Measurements from ENCODE around the gene ZDHHC8. TPM values are rescaled to one million over a fixed set of nuclear protein-coding genes. Genes with fewer than 3 reads are reported as not detected.

The ZDHHC8 gene
- total RNA-seq, 2 donors from 2014 or later = 20.0 to 21.4 TPM

DNA sequence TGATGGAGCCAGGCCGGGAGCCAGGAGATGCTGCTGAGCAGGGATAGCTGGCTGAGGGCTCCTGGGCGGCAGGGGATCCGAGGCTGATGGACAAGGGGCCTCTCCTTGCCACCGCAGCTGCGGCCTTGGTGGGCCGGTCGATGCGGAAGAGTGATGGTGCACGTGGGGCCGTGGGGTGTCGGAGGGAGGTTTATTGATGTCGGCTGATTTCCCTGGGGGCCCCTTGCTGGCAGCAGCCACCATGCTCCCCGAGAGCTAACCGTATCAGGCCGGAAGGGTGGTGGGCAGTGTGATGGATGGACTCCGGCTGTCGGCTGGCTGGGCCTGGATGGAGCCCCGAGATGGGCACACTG, 50.3 kb downstream of the ZDHHC8 start:
- WGBS, 2 donors = 78 to 91% methylated on average over 13 to 17 of the region's 18 CpGs
- no peaks in the 10 kb centered on the region for H3K27me3 ChIP-seq
- H3K36me3 ChIP-seq (replicated peaks in 1 of 2; ENCODE audit: insufficient read depth in 1 of 2, low read depth in 2 of 2) = no peaks in the 10 kb centered on the region
- no peaks in the 10 kb centered on the region for H3K9me3 ChIP-seq
- intact Hi-C loops (cut with DNase I) = no loop called here
- TF ChIP-seq POLR2A (IDR thresholded peaks at IDR 0.05) = no peak
- TF ChIP-seq, protein P1, sequence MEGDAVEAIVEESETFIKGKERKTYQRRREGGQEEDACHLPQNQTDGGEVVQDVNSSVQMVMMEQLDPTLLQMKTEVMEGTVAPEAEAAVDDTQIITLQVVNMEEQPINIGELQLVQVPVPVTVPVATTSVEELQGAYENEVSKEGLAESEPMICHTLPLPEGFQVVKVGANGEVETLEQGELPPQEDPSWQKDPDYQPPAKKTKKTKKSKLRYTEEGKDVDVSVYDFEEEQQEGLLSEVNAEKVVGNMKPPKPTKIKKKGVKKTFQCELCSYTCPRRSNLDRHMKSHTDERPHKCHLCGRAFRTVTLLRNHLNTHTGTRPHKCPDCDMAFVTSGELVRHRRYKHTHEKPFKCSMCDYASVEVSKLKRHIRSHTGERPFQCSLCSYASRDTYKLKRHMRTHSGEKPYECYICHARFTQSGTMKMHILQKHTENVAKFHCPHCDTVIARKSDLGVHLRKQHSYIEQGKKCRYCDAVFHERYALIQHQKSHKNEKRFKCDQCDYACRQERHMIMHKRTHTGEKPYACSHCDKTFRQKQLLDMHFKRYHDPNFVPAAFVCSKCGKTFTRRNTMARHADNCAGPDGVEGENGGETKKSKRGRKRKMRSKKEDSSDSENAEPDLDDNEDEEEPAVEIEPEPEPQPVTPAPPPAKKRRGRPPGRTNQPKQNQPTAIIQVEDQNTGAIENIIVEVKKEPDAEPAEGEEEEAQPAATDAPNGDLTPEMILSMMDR (IDR thresholded peaks at IDR 0.05) = no peak
- ATAC-seq (no peak), DNase-seq (no peak)
- no peaks in the 10 kb centered on the region for H3K4me1 ChIP-seq
- no peak overlapping the region for H3K4me3 ChIP-seq
- no peak overlapping the region for H3K27ac ChIP-seq

DNA sequence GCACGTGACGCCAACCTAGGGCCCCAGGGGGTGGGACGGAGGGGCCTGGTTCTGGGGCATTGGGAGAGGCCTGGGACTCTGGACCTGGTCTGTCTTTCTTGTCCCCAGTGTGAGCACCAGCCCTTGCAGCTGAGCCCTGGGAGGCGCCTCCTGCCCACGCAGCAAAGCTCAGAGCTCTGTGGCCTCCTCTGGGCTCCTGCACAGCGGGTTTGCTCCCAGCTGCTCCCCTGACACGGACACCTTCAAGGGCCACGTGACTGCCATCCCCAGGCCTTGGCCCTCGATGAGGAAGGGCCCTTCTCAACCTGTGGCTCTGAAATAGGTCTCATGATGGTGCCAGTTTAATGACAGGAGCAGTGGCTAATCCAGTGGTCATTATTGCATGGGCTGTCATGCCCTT, 50.8 kb downstream of the ZDHHC8 start:
- H3K9me3 ChIP-seq = no peaks in the 10 kb centered on the region
- intact Hi-C loops (cut with DNase I) = no loop called here
- H3K4me3 ChIP-seq = no peak overlapping the region
- no peak overlapping the region for H3K27ac ChIP-seq
- no peaks in the 10 kb centered on the region for H3K36me3 ChIP-seq (replicated peaks in 1 of 2; ENCODE audit: insufficient read depth in 1 of 2, low read depth in 2 of 2)
- no peak for TF ChIP-seq POLR2A (IDR thresholded peaks at IDR 0.05)
- TF ChIP-seq, protein P1 (IDR thresholded peaks at IDR 0.05) = no peak
- no peak for ATAC-seq
- no peaks in the 10 kb centered on the region for H3K4me1 ChIP-seq
- H3K27me3 ChIP-seq = no peaks in the 10 kb centered on the region
- DNase-seq = no peak
- 77 to 90% methylated on average over 2 to 9 of the region's 9 CpGs for WGBS, 2 donors

DNA sequence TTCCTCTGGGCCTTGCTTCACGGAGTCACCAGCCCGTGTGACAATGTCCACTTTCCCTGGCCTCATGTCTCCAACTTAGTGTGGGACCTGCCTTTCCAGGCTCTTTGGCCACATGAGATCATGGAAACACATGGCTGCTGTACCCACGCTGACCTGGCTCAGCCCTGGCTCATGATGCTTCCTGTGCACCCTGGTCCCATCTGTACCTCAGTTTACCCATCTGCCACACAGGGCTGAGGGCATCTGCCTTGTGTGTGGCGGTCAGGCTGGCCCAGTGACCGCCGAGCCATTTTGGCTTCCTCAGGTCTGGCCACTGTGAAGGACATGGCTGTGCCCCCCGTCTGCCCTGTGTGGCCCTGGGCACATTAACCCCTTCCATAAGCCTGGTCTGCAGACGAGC, 51.5 kb downstream of the ZDHHC8 start:
- no peak for DNase-seq
- WGBS, 2 donors = 82 to 83% methylated on average over 6 to 8 of the region's 8 CpGs
- Histone ChIP-seq H3K9me3 (no peaks in the 10 kb centered on the region), H3K36me3 (replicated peaks in 1 of 2; ENCODE audit: insufficient read depth in 1 of 2, low read depth in 2 of 2) (no peaks in the 10 kb centered on the region), H3K4me3 (no peak overlapping the region), H3K27ac (no peak overlapping the region), H3K4me1 (no peaks in the 10 kb centered on the region), H3K27me3 (no peaks in the 10 kb centered on the region)
- ATAC-seq = no peak
- intact Hi-C loops (cut with DNase I) = no loop called here
- TF ChIP-seq, protein P1 (IDR thresholded peaks at IDR 0.05) = no peak
- TF ChIP-seq POLR2A (IDR thresholded peaks at IDR 0.05) = no peak

DNA sequence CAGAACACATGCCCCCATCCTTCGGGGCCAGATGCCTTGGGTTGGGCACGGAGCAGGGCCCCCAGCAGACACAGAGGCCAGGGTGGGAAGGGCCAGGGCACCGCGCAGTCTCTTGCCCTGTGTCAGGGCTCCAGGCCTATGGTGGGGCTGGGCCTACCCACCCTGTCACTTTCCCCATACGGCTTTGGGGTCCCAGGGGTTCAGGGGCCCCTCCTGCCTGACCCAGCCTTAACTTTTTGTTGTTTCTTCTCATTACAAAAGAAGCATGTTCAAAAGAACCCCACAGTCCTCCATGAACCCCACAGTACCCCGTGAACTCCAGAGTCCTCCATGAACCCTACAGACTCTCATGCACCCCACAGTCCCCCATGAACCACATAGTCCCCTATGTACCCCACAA, 52.2 kb downstream of the ZDHHC8 start:
- WGBS, 2 donors = 80 to 85% methylated on average over 2 to 6 of the region's 6 CpGs
- Histone ChIP-seq H3K9me3 (no peaks in the 10 kb centered on the region), H3K36me3 (replicated peaks in 1 of 2; ENCODE audit: insufficient read depth in 1 of 2, low read depth in 2 of 2) (no peaks in the 10 kb centered on the region), H3K27ac (no peak overlapping the region), H3K4me3 (no peak overlapping the region), H3K4me1 (no peaks in the 10 kb centered on the region), H3K27me3 (no peaks in the 10 kb centered on the region)
- DNase-seq (no peak), ATAC-seq (no peak)
- intact Hi-C loops (cut with DNase I) = no loop called here
- TF ChIP-seq, protein P1 (IDR thresholded peaks at IDR 0.05) = no peak
- TF ChIP-seq POLR2A (IDR thresholded peaks at IDR 0.05) = no peak

DNA sequence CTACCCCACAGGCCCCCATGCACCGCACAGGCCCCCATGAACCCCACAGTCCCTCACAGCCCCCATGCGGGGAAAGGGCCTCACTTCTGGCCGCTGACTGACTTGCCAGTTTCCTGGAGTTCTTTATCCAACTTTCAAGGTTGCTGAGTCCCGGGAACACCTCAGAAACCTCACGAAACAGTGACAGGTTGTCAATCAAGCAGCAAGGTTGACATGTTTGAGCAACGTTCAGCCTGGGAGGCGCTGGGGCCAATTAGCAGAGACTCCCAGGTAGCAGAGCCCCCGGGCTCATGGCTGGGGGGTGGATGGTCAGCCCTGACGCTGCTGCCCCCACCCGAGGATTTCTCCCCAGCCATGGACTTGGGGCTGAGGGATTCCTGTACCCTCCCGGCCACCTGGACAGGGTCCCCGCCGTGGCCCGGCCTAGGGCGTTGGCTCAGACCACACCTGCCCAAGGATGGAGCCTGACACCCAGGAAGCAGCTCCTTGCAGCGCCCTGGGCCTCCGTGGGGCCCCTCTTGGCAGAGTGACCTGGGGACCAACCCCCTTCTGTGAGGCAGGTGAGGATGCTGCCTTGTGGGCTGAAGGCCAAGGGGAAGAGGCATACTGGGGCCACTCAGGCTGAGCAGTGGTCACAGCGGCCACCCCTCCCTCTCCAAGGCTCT, 53.0 kb downstream of the ZDHHC8 start:
- no peak for ATAC-seq
- intact Hi-C loops (cut with DNase I) = no loop called here

More for the DNA sequence above, 53.0 kb downstream of the ZDHHC8 start:
- H3K9me3 ChIP-seq = no peaks in the 10 kb centered on the region
- H3K36me3 ChIP-seq (replicated peaks in 1 of 2; ENCODE audit: insufficient read depth in 1 of 2, low read depth in 2 of 2) = no peaks in the 10 kb centered on the region
- 35 to 52% methylated on average over 8 to 17 of the region's 18 CpGs for WGBS, 2 donors
- H3K4me1 ChIP-seq = no peaks in the 10 kb centered on the region
- no peak overlapping the region for H3K4me3 ChIP-seq
- H3K27me3 ChIP-seq = no peaks in the 10 kb centered on the region
- TF ChIP-seq, protein P1 (IDR thresholded peaks at IDR 0.05) = no peak
- TF ChIP-seq POLR2A (IDR thresholded peaks at IDR 0.05) = no peak
- no peak for DNase-seq
- H3K27ac ChIP-seq = no peak overlapping the region
